ENCODE measurements around the gene CNTN3.

Gene CNTN3

DNA sequence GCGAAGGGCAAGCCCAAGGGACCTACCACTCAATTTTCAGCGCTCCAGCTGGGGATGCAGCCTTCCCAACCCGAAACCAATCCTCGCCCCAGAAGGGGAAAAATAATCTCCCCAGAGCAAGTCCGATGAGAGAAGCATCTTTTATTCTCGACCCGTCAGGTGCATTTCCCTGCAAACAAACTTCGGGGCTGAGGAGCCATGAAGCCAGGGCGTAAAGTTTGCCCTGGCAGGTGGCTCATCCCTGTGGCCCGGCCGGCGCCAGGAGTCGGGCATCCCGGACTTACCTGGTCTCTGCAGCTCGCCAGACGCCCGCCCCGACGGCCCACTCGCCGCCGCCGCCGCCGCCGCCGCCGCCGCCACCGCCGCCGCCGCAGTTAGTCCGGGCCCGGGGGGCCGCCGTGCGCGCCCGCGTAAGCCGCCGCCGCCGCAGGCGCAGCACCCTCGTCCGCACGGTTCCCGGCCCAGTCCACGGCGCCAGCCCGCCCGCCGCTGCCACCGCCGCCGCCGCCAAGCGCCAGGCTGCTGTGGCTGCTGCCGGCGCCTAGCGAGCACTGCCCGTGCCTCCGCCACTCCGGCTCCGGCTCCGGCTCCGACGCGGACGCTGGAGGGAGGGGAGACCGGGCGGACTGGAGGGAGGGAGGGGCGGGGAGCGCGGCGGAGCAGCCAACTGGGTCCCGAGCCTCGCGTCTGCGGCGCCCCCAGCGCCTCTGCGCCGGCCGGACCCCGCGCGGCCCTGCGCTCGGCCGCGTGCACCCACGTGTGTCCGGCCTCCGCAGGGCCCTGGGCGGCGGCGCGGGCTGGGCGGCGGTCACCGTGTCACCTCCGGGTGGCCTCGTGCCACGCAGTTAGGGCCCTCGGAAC lies at the start of gene CNTN3:
TSS of gene CNTN3 (minus strand) at position 553 of the 861 bp plus-strand sequence. CDS start 93,547 bp downstream, outside the sequence.
- DNase-seq (ENCODE audit: low spot score), result no peak

DNA sequence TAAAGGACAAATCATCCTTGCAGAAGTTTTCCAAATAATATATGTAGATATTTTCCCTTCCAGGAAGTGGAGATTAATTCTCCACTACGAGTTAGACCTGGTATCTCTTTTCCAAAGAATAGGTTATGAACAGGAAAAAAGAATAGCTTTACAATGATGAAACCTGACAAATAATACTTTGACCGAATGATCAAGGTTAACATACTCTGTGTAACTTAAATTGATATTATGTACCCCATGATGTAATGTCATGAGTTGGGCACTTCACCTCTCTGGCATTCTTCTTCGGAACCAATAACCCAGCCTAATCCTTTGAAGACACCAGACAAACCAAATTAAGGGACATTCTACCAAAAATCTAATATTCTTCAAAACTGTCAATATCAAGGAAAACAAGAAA lies 48.7 kb upstream of the CNTN3 start:
- DNase-seq (ENCODE audit: low spot score), result no peak

DNA sequence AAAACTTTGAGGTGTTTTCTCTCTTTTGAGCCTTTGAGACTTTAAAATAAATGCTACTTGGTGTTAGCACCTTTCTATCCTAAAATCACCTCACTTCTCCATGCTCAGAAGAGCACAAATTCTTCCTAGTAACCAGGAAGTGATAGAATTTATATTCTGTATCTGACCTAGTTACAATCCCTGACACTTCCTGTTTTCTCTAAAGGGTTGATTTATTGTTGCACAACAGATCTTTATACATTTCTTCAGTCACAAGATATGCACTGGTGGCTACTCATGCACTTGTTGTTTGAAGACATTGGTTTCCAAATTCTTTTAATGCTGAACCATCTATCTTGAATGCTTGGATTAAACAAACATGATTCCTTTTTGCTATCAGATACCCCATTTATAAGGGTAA lies 47.2 kb upstream of the CNTN3 start:
- DNase-seq (ENCODE audit: low spot score), result no peak

DNA sequence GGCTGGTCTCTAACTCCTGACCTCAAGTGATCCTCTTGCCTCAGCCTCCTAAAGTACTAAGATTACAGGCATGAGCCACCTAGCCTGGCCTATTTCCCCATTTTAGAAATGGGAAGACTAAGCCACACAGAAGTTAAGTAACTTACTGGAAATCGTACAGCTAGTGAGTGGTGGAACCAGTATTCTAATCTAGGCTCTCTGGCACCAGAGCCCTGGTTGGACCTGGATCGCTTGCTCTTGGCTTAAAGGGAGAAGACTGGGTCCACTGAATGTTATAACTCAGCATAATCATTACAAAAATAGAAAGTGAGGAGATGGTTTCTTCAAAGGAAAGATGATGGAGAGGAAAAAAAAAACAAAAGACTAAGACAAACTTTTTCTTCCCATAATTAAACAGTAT lies 37.4 kb upstream of the CNTN3 start:
- DNase-seq (ENCODE audit: low spot score), result no peak

DNA sequence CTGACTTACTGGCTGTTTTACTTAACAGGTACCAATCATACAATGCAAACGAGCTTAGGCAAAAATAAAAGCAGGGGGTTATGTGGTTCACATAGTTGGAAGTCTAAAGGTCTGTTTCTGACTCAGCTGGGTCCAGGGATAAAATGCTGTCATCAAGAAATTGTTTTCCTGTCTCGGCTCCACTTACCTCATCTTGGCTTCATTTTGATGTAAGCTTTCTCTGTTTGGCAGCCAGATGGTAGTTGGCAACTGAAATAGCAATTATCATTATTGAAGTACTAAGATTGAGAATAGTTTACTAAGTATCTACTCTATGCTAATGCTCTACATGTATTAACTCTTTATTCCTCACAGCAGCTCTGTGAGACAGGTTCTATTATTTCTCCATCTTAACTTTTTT lies 36.8 kb upstream of the CNTN3 start:
- DNase-seq (ENCODE audit: low spot score), result no peak

DNA sequence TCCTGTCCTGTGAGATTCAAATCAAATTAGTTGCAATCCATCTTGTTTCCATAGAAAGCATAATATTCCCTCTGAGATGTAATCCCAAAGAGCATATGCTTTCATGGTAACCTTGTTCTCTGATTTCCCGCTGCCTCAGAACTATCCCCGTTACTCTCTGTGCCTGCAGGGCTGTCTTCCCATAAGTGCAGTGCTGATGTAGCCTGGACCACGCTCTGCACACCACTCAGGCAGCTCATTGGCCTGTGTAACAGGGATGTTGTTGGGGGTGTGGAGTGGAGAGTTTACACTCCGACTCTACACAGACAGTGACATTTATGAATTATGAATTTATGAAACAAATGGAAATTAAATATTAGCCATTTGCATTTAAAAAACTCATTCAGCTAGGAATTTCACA lies 33.6 kb upstream of the CNTN3 start:
- DNase-seq (ENCODE audit: low spot score), result no peak

DNA sequence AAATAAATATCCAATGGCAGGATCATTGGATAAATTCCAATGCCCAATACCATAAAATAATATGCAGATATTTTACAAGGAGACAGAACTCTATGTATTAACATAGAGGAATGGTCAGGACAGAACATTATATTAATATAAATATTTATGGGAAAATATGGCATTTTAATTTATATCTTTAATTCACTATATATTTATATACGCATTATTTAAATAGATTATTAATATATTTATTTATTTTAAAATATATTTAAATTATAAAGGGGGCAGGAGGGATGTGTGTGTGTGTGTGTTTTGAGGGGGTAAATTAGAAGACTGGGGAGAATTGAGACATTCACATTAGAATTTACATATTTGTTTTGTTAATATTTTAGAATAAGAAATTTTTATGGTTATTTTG lies 31.6 kb upstream of the CNTN3 start:
- no peak for DNase-seq (ENCODE audit: low spot score)

DNA sequence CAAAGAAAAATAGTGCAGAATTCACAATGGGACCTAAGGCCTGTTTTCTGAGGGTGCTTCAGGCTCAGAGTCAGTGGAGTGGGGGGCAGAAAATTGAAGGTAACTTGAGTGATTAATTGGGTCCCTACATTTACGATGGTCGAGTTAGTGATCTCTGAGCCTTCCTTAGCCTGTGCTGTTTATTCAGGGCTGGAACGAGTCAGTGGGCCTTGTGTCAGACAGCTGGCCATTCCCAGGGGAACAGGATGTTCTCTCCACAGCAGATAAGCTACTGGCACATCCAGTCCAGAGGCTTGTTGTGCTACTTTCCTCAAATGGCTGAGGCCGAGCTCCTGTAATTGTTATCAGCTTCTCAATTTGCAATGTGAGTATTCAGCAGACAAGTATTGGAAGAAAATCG lies 29.2 kb upstream of the CNTN3 start:
- DNase-seq (ENCODE audit: low spot score), result no peak

DNA sequence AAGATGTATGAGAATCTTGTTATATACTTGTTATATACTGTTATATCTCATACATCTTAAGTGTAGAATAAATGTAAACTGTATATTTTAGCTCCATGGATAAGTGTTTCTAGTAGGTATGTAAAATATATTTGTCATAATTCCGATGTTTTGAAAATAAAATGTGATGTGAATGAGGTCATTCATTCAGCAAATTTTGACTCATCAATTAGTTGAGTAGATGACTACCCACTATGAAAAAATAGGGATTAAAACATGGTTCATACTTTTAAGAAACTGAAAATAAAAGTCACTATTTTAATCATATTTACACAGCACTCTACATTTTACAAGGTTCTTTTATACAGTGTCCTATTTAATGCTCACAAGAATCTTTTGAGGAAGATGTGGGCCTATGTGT lies 28.4 kb upstream of the CNTN3 start:
- DNase-seq (ENCODE audit: low spot score), result no peak

DNA sequence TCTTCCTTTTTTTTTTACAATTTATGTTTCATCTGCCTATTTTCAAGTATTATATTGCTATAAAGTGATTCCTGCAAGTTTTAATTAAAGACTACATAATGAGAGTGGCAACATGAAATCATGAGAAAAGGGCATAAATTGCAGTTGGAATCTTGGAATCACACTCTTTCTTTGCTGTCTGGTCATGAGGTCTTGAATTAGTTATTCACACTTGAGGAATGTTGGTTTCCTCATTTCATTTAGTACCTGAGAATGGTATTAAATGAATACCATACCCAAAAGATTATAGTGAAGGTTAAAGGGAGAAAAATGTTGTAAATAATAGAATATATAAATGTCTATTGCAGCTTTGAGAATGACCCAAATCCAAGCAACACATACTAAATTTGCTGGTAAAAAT lies 25.8 kb upstream of the CNTN3 start:
- no peak for DNase-seq (ENCODE audit: low spot score)

DNA sequence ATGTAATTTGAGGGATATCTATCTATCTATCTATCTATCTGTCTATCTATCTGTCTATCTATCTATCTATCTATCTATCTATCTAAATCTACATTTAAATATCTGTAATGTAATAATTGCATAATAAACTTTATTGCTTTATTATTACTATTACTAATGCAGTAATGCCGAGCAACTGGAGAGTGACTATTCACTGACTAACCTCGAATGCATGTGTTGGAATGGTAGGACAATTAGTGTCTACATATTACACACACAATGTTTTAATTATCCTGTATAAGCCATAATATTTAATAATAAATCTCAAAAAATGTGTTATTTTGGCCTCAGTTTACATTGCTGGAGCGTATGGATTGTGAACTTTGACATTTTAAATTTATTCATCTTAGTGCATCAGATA lies 25.2 kb upstream of the CNTN3 start:
- DNase-seq (ENCODE audit: low spot score), result no peak

DNA sequence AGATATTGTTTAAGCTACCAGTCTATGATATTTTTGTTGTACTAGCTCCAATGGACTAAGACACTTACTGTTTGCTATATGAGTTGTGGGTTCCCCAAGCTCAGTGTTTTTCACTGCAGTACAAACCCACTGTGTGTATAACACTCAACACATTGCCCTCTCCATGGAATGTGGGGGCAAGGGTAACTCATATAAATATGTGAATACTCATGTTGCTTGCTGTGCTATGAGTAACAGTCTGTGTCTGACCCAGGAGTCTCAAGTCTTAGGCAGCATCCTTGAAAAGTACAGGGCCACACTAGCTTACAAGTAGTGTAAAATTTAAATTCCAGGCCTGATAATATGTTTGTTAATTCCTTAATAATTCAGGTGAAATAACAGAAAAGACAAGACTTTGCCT lies 22.5 kb upstream of the CNTN3 start:
- DNase-seq (ENCODE audit: low spot score), result no peak

DNA sequence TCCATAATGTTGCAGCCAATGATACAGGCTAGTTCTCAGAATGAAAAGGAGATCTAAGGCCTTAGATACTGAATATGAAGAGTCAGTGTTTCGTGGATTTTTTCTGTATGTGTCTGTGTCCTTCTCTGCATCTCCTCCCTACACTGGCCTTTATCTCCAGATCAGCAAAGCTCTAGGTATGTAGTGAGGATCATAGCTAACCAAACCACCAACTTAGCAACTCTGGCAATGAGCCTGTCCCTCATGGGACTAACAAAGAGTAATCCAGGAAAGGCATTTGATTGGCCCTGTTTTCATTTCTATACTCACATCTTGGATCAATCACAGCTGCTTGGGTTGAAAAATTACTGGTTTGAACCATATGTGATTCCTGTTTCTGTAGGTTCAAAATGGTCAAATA lies 18.6 kb upstream of the CNTN3 start:
- DNase-seq (ENCODE audit: low spot score), result no peak

DNA sequence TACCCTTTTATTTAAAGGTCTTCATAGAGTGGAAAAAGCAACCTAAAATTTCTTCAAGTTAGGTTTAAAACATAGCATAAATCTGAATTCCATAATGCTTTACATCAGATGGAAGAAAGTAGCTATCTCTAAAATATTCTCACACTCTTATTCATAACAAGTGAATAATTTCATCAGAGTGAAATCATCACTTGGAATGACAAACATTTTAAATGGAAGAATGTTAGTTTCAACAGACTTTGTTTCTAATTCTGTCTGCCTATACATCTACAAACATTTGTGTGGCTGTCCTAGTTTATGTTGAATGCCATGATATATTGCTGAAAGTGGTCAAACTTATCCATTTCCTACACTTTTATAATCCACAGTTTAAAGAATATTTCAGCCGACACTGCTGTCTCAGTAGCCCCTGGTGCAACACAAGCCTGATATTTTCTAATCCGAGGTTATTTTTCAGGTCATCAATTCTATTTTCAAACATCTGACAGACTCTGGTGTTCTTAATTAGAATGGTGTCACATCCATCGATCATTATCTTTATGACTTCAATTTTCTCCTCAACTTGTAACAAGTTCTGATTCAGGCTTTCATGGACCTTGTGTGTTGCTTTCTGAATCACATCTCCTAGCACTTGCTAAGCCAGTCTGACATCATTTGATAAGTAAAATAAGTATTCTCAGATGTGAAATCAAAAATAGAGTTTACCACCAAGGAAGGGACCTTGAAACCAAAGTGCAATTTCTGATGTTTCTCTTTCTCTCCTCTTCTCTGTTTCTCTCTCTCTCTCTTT lies 17.1 kb upstream of the CNTN3 start:
- DNase-seq (ENCODE audit: low spot score), result no peak

DNA sequence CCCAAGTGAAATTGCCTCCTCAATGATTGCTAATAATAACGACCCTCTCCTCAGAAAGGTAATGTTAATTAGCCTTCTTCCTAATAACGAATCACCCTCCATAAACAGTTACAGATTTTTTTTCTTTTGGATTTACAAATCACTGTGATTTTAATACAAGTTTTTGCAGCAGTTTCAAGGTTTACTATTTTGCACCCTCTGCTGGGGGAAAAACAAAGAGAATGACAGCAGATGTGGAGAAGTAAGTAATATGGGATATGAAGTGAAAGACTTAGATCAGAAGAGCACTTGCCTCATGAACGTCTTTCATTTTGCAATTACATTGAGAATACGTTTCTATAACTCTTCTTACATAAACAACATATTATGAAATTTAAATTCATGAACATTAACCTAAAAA lies 16.1 kb upstream of the CNTN3 start:
- DNase-seq (ENCODE audit: low spot score), result no peak

DNA sequence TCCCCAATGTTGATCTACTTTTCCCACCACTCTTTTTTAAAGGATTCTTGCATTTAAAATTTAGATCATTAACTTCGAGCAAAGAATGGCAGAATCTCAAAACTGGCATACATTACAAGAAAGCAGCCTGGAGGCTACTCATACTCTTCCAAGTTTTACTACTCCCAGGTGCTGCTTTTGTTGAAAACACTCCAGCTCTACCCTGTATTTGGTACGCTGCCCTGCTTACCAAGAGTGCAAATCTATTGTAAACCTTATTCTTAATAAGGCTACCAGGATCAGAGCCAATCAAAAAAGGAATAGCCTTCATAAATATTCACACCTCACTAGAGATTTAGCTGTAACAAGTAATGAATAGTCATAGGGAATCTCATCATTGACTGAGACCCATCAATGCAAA lies 11.6 kb upstream of the CNTN3 start:
- DNase-seq (ENCODE audit: low spot score), result no peak

DNA sequence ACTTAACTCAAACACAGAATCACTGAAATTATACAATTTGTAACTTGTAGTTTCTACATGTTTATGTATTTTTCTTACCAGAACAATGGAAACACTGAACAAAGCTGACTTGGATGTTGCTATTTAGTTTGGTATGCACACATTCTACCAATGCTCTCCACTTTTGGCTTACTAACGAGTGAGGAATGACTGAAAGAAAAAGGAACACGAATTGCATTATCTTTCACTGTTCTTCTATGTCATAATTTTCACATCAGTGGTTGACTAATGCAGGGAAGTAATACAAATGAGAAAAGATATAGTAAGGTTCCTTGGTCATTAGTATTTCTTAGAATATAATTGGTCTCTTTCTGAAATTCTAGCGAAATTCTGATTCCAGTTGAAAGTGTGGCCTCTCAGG lies 9.8 kb upstream of the CNTN3 start:
- DNase-seq (ENCODE audit: low spot score), result no peak

DNA sequence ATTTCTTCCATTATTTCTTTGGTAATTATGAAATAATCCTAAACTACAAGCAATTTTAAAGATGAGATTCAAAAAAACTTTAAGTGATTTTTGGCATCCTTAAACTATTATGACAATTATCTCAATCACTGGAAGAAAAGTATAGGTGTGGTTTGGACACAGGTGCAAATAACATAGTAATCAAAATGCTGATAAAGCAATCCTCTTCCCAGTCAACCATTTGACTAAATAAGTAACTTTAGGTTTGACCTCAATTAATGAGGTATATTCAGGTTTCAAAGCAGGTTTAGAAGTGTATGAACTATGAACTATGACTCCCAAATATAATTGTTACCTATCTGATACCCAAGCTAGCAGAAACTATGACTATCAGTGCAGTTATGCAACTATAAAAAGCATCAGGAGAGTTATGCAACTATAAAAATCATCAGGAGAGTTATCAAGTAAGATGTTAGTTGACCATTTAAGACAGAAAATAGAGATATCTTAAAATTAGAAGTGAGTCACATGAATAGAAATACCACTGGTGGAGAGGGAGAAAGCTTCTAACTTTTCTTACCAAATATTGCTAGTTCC lies 8.9 kb upstream of the CNTN3 start:
- no peak for DNase-seq (ENCODE audit: low spot score)

DNA sequence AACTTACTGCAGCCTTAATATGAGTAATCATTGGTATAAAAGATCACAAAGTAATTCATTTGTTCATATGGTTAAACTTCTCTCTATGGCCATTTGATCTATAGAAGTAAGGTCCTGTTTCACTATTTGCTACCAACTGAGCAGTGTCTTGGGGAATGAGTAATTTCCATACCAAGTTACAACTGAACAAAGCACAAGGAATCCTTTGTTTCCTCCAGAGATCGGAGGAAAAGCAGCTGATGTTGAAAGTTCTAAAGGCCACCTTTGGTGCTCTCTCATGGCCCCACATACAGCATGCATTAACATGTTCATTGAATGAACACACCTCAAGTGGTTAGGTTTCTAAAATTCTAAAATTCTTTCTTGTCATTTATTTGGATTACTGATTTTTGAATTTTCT lies 7.1 kb upstream of the CNTN3 start:
- DNase-seq (ENCODE audit: low spot score), result no peak

DNA sequence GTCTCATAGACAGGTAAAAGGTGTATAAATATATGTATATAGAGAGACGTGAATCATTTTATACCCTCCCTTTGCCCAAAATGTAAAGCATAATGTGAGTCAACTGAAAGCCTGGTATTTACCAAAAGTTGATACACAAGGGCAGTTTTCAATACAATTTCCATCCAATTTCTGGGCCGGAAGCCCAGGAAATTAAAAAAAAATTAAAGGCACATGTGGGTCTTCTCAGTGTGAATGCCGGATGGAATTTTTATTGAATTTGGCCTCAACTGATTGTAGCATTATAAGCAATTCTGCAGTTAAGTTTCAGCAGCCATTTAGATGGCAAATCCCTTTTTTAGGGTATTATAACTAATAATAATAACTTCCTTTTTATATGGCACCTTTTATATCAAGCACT lies 3.3 kb upstream of the CNTN3 start:
- DNase-seq (ENCODE audit: low spot score), result no peak

DNA sequence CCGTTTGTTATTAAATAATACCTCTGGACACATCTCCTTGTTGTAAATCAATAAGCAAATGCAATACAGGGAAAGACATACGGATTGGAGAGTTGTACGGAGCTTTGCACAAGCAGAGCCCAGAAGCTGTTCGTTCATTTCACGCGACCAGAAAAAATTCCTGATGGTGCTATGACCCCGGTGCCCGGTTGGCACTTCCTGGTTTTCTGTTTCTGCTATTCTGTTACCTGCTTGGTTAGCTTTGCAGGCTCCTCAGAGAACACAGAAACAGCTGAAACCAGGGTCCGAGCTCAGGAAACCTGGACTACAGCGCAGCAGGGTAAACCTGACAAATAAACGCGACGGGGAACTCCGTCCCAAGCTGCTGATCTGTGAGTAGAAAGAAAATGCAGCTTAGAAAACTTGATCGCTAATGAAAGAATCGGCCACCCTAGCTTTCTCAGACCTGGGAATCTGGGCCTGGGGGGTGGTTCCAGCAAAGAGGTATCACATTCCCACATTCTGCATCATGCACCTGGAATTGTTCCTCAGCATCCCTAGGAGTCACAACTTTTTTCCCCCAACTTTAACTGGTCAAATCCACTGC lies 845 bp downstream of the CNTN3 start:
- no peak for DNase-seq (ENCODE audit: low spot score)

DNA sequence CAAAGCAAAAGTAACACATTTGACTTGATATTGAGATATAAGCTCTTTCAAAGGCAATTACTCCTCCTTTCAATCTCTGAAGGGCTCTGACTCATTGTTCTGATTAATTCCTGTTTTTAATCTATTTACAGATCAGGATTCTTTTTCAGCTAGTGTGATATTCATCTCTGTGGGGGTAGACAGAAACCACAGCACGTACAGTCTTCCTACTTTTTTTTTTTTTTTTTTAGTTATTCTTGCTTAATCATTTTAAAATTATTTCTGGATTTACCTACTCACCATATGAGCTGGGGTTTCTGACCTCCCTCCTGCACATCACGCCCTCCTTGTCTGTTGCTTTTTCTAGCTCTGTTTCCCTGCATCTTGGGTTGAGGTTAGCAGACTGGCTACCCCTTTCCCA lies 1.4 kb downstream of the CNTN3 start:
- DNase-seq (ENCODE audit: low spot score), result no peak

DNA sequence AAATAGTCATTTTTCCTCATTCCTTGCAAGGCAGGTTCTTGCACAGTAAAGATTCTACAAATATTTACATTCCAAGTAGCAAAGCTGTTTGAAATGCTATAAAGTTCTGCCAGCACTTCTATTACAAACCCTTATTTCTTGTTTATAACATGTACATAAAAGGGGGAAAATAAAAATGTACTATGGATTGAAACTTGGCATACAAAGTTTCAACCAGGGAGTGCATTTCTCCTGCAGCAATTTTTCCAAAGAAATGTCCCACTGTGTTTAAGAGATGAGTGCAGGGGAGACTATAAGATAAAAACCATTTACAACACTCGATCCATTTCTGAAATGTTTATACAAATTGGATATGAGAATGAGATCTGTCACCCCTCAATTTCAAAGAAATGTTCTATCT lies 3.3 kb downstream of the CNTN3 start:
- DNase-seq (ENCODE audit: low spot score), result no peak
